DND-41 (cell line): ENCODE results near the gene DFFB.

Experiments used
- ATAC-seq: fragments of 200-7000 bp; cut with Tn5 transposase; 3 replicates; pipeline ENCODE4 v1.9.1; 2021; ENCODE audit warnings: low read depth; ENCODE audit not compliant: insufficient read depth
- DNase-seq: peaks from one replicate; pipeline ENCODE4 v3.0.0-alpha.2; 2020
- H2AFZ ChIP-seq: 2 replicates; pipeline ENCODE4 v1.6.0; 2012; ENCODE audit warnings: low read depth, low read length
- H3K27ac ChIP-seq: 2 replicates; pipeline ENCODE4 v1.5.1; 2012; ENCODE audit warnings: low read length, inconsistent platforms
- H3K27me3 ChIP-seq: fragments of 200-600 bp; sonication (generic); 2 replicates; pipeline ENCODE4 v1.6.0; 2012; ENCODE audit warnings: low read length, mild to moderate bottlenecking, inconsistent platforms; ENCODE audit not compliant: insufficient read depth, poor library complexity
- H3K36me3 ChIP-seq: 2 replicates; pipeline ENCODE4 v1.5.1; 2012; ENCODE audit warnings: low read length, inconsistent platforms; ENCODE audit not compliant: insufficient read depth
- H3K4me1 ChIP-seq: 2 replicates; pipeline ENCODE4 v1.5.1; 2012; ENCODE audit warnings: mild to moderate bottlenecking, low read length; ENCODE audit not compliant: insufficient read depth
- H3K4me2 ChIP-seq: 2 replicates; pipeline ENCODE4 v1.6.0; 2012; ENCODE audit warnings: mild to moderate bottlenecking, moderate library complexity, low read length, inconsistent platforms; ENCODE audit not compliant: insufficient read depth
- H3K4me3 ChIP-seq, 2 experiments: fragments of 200-600 bp in 1 of 2; shearing (Covaris generic) in 1 of 2; 2 replicates each; pipeline ENCODE4 v1.5.1; 2012 to 2016; ENCODE audit warnings: inconsistent platforms in 2 of 2, low read length in 2 of 2, mild to moderate bottlenecking in 2 of 2, low read depth in 1 of 2, moderate library complexity in 1 of 2
- H3K79me2 ChIP-seq: 2 replicates; pipeline ENCODE4 v1.6.0; 2012; ENCODE audit warnings: low read length, inconsistent platforms; ENCODE audit not compliant: insufficient read depth
- H3K9ac ChIP-seq: 2 replicates; pipeline ENCODE4 v1.6.0; 2012; ENCODE audit warnings: low read depth, mild to moderate bottlenecking, inconsistent platforms, low read length, moderate library complexity
- H3K9me3 ChIP-seq: 2 replicates; pipeline ENCODE4 v1.5.1; 2012; ENCODE audit warnings: low read length, moderate library complexity, mild to moderate bottlenecking, inconsistent platforms; ENCODE audit not compliant: insufficient read depth, severe bottlenecking
- H4K20me1 ChIP-seq: 2 replicates; pipeline ENCODE4 v1.6.0; 2012; ENCODE audit warnings: low read length; ENCODE audit not compliant: insufficient read depth
- CTCF ChIP-seq: IDR thresholded peaks from 2 replicates; pipeline ENCODE4 v1.5.1; 2012; ENCODE audit warnings: borderline replicate concordance, low read length, moderate library complexity, mild to moderate bottlenecking; ENCODE audit not compliant: poor library complexity, severe bottlenecking; ENCODE audit errors: extremely low read depth
- EZH2 ChIP-seq: IDR thresholded peaks from 3 replicates; pipeline ENCODE4 v1.6.1; 2012; ENCODE audit warnings: borderline replicate concordance, low read depth, mild to moderate bottlenecking, moderate library complexity, low read length, inconsistent platforms; ENCODE audit not compliant: severe bottlenecking

DFFB gene

DNA sequence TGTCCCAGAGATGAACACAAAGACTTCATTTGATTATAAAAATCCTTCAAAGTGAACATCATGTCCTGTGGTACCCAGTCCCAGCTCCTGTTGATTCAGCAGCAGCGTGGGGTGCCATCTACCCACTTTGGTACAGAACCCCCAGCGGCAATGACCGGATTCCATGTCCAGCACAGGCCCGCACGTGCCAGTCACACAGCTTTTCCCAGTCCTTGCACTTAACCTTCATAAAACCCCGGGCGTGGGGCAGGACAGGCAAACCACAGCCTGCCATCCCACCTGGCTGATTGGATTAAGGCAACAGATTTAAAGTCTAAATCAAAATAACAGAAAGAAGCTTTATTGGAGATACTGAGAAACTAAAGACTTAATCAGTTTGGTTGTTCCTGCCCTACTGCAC lies 15.8 kb upstream of the DFFB start:
- Histone ChIP-seq H4K20me1 (no peaks in the 10 kb centered on the region), H3K36me3 (peaks cover 61% of the 10 kb centered on the region), H3K9ac (no peak overlapping the region), H3K4me1 (no peaks in the 10 kb centered on the region), H3K27ac (no peak overlapping the region), H3K4me2 (no peak overlapping the region), H3K27me3 (no peaks in the 10 kb centered on the region), H3K4me3 (no peak overlapping the region), H3K79me2 (no peaks in the 10 kb centered on the region), H3K9me3 (no peaks in the 10 kb centered on the region), H2AFZ (no peak overlapping the region)
- DNase-seq (no peak), ATAC-seq (no peak)
- no peak for TF ChIP-seq EZH2
- TF ChIP-seq CTCF = no peak

GRCh38 chr1:3842912-3843311 lies 14.4 kb upstream of the DFFB start:
- H3K27ac ChIP-seq = no peak overlapping the region
- H3K79me2 ChIP-seq = no peaks in the 10 kb centered on the region
- no peak overlapping the region for H3K4me2 ChIP-seq
- no peaks in the 10 kb centered on the region for H4K20me1 ChIP-seq
- DNase-seq (no peak), ATAC-seq (no peak)
- no peaks in the 10 kb centered on the region for H3K27me3 ChIP-seq
- no peak overlapping the region for H2AFZ ChIP-seq
- no peak overlapping the region for H3K4me3 ChIP-seq
- no peak overlapping the region for H3K9ac ChIP-seq
- no peaks in the 10 kb centered on the region for H3K9me3 ChIP-seq
- peaks cover 62% of the 10 kb centered on the region for H3K36me3 ChIP-seq
- TF ChIP-seq EZH2 (no peak), CTCF (no peak)
- no peaks in the 10 kb centered on the region for H3K4me1 ChIP-seq

DNA sequence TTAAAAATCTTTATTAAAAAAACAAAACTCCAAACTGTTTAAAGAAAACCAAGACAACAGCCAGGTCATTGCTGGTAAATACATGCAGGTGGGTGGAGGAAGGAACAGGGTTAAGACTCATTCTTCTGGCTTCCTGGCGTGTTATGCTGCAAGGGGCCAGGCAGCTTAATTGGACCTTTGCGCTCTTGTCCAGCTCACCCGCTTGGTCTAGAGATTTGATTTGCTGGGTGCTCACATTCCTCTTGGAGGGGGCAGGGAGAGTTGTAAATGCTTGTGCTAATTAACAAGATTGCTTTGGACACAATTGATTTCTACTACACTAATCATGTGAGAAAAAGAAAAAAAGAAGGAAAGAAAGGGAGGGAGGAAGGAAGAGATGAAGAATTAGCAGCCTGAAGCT lies 10.7 kb upstream of the DFFB start:
- H2AFZ ChIP-seq = no peak overlapping the region
- H3K4me2 ChIP-seq = no peak overlapping the region
- H3K4me1 ChIP-seq = no peaks in the 10 kb centered on the region
- H3K27me3 ChIP-seq = no peaks in the 10 kb centered on the region
- no peak overlapping the region for H3K9ac ChIP-seq
- H3K79me2 ChIP-seq = no peaks in the 10 kb centered on the region
- no peaks in the 10 kb centered on the region for H4K20me1 ChIP-seq
- H3K4me3 ChIP-seq = no peak overlapping the region
- no peak for ATAC-seq
- TF ChIP-seq EZH2 (no peak), CTCF (no peak)
- H3K36me3 ChIP-seq = peaks cover 52% of the 10 kb centered on the region
- H3K27ac ChIP-seq = no peak overlapping the region
- H3K9me3 ChIP-seq = no peaks in the 10 kb centered on the region
- no peak for DNase-seq

- no peaks in the 10 kb centered on the region for H4K20me1 ChIP-seq
- no peak overlapping the region for H3K9ac ChIP-seq
- no peak overlapping the region for H3K4me3 ChIP-seq
- no peaks in the 10 kb centered on the region for H3K79me2 ChIP-seq
- H2AFZ ChIP-seq = no peak overlapping the region
- no peaks in the 10 kb centered on the region for H3K9me3 ChIP-seq
- TF ChIP-seq CTCF (no peak), EZH2 (no peak)
- H3K4me1 ChIP-seq = no peaks in the 10 kb centered on the region
- DNase-seq = no peak
- H3K36me3 ChIP-seq = peaks cover 55% of the 10 kb centered on the region
- H3K4me2 ChIP-seq = no peak overlapping the region
- no peak overlapping the region for H3K27ac ChIP-seq
- no peaks in the 10 kb centered on the region for H3K27me3 ChIP-seq
- no peak for ATAC-seq
Observed at GRCh38 chr1:3847081-3847480, 10.2 kb upstream of the DFFB start.
